Measurements from ENCODE around the gene SGSM1.

Gene SGSM1

GRCh38 chr22:24953384-24954113, 147.5 kb downstream of the SGSM1 start:
- DNase-seq: no peak

DNA sequence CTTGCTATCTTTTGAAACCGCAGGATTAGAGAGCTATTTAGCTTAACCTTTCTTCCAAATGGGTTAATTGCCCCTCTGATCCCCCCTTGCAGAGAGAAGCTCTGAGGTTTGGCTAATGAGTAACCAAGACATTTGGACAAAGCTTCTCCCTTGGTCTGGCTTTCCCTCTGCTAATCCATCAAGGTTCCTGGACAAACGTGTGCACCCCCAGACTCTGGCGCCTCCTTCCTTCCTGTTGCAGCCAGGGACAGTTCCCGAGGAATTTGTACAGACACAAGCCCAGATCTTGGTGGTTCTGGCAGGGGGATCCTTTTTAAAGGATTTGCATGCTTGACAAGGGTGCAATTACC, 148.1 kb downstream of the SGSM1 start:
- DNase-seq: no peak

DNA sequence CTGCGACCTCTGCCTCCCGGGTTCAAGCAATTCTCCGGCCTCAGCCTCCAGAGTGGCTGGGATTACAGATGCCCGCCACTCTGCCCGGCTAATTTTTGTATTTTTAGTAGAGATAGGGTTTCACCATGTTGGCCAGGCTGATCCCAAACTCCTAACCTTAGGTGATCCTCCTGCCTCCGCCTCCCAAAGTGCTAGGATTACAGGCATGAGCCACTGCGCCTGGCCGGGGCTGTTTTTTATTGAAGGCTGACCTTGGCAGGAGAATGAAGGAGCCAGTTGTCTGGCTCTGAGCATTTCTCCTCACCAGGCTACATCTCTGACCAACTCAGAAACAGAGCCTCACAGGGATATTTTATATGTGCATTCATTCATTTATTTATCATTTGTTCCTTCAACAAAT, 148.8 kb downstream of the SGSM1 start:
- no peak for DNase-seq

DNA sequence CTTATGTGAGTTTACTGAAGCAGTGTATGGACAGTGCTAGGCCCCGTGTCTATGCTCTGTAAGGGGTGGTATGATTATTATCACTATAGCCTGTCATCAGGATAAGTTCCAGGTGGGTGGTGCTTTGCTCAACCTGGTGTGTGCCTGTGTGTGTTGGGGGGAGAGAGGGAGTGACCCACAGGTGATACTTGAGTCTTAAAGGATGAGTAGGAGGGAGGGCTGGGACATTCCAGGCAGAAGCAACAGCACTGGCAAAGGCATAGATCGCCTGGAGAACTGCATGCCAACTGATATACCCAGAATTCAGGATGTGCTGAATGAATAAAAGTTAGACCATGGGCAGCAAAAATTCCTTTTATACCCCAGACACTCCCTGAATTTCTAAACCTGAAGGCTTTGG, 151.0 kb downstream of the SGSM1 start:
- DNase-seq: no peak

GRCh38 chr22:24961217-24961844, 155.3 kb downstream of the SGSM1 start:
- DNase-seq: no peak

GRCh38 chr22:24962094-24962493, 156.1 kb downstream of the SGSM1 start:
- no peak for DNase-seq

DNA sequence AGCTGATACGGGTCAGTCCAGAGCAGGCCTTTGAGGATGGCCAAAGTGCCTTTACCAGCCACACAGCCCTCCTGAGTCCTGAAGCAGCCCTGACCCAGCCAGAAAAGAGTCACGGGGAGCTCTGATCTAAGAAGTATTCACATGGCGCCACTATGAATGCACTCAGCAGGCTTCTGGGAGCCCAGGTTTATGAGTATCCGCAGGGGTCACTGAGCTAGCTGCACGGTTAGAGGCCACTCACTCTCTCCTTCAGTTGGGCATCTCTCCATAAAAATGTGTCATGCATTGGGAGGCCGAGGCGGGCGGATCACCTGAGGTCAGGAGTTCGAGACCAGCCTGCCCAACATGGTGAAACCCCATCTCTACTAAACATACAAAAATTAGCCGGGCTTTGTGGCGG, 156.8 kb downstream of the SGSM1 start:
- DNase-seq: no peak

DNA sequence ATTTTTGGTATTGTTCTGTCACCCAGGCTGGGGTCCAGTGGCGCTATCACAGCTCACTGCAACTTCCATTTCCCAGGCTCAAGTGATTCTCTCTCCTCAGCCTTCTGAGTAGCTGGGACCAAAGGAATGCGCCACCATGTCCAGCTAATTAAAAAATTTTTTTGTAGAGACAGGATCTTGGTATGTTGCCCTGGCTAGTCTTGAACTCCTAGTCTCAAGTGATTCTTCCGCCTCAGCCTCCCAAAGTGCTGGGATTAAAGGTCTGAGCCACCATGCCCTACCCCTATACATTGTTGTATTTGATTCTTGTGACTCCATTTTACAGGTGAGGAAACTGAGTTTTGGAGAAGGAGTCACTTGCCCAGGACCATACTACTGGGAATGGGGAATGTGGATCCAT, 158.4 kb downstream of the SGSM1 start:
- no peak for DNase-seq

DNA sequence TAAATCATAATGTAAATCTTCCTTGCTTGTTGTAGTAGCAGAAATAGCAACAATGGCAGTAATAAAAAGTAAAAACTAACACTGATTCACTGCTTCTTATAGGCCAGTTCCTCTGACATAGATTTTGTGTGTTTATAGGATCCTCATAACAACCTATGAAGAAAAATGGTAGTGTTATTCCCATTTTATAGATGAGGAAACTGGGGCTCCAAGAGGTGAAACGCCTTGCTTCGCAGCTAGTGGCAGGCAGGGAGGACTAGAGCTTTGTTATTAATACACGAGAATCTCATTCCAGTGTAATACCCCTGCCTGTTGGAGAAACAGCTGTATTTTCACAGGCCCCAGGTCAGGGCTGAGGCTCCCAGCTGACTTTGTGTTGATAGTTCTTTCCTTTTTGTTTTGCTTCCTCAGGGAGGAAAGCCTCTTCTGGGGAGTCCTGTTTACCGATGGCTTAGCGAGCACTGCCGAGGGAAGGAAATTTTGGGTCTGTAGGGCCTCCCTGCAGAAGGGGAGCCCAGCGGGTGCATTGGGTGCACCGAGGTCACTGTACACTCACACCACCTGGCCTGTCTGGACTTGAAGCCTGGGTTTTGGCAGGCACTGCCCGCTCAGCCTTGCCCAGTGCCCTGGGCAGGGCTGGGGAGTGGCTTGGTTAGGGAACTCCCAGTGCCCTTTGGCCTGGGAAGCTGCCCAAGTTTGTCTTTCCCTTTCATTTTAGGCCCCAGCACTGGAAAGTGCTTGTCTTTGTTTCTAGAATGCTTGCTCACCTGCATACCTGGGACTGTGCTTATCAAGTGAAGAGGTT, 160.0 kb downstream of the SGSM1 start:
- DNase-seq: no peak

DNA sequence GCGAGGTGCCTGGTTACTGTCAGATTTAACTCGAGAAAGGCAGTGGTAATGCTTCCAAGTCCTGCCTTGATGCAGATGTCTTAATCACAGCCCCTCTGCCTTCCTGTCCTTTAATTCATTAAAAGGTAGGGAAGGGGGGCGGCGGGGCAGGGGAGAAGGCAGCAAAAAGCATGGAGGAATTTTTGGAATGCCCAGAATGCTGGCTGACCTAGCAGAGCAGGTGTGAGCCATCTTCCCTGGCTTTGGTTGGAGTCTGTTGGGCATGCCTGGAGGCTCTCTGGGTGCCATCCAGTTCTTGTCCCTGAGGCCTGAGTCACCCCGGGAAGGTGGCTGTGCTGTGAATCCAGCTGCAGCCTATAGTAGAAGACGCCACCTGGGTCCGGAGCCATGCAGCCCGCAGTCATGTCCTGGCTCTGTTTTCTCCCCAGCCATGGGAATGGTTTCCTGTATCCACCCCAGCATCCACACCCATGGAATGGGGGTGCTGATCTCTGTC, 162.1 kb downstream of the SGSM1 start:
- DNase-seq: no peak

DNA sequence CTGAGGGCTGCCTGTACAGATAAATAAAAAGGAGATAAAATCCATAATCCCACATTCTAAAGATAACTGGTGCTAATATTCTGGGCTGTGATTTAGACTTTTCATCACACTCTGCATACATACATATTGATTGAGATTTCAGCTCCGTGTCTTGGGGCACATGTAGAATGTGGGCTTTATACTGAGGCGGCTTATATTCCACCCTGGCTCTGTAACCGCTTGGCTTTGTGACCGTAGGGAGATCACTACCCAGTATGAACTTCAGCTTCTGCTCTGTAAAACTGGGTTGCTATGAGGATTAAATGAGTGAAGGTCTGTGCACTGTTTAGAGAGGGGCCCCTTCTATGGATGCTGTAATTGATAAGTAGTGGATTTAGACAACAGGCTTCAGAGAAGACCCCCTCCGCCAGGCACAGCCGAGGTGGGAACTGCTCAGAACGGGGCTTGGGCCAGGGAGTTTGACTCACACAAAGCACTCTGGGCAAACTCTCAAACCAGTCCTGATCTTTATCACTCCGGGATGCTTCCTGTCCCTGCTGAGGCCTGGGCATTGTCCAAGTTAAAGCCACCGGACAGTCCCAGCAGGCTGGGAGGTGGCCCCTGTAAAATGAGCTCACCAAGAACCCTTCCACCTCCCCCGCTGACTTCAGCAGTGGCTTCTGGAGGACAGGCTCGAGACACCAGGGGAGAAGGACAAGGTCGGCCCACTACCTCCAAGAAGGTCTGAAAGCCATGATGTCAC, 163.7 kb downstream of the SGSM1 start:
- no peak for DNase-seq

- no peak for DNase-seq
Observed at GRCh38 chr22:24972369-24972768, 166.4 kb downstream of the SGSM1 start.

- no peak for DNase-seq
Observed at GRCh38 chr22:24973872-24974271, 167.9 kb downstream of the SGSM1 start.

DNA sequence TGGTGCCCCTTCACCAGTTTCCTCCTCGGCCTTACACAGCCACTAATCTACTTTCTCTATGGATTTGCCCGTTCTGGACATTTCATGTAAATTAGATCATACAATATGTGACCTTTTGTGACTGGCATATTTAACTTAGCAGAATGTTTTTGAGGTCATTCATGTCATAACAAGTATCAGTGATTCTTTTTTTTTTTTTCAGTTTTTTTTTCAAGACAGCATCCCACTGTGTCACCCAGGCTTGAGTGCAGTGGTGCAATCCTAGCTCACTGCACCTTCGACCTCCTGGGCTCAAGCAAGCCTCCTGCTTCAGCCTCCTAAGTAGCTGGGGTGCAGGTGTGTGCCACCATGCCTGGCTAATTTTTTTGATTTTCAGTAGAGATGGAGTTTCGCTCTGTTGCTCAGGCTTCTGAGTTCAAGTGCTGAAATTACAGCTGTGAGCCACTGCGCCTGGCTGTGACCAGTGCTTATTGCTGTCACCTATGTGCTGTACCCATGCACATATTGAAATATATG, 169.2 kb downstream of the SGSM1 start:
- no peak for DNase-seq

- no peak for DNase-seq
Observed at GRCh38 chr22:24975813-24976341, 169.9 kb downstream of the SGSM1 start.

GRCh38 chr22:24976442-24977218, 170.6 kb downstream of the SGSM1 start:
- no peak for DNase-seq
